NT2/D1 (cell line): Measurements from ENCODE around the gene HOXD11.

Experiments
- YY1 ChIP-seq: IDR thresholded peaks from 2 replicates; pipeline ENCODE4 v1.6.1; 2011; ENCODE audit not compliant: insufficient read length, insufficient read depth
- ZNF274 ChIP-seq: IDR thresholded peaks from 2 replicates; pipeline ENCODE4 v1.6.1; 2011; ENCODE audit warnings: mild to moderate bottlenecking, low read depth, low read length

DNA sequence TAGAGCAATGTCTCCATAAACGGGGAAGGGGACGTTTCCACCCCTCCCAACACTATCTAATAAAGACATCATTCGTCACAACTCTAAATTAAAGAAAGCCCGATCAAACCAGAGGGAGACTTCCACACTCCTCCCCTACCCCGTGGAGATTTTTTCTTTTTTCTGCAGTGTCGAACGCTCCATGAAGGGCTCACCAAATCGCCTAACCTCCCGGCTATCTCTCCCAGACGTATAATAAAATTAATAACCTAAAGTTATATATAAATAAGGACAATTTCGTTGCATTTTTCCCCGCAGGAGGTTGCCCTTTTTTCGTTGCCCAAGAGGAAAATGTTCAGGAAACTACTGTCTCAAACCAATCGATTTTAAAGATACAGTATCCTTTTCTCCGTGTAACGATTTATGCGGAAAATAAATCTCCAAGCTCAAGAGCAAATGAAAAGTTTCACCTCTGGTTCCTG, 25.7 kb upstream of the HOXD11 start:
- TF ChIP-seq YY1 (no peak), ZNF274 (no peak)
